Fibroblast of villous mesenchyme (primary cell): ENCODE data around the gene SULF2. TPM values are rescaled to one million over a fixed set of nuclear protein-coding genes. Genes with fewer than 3 reads are reported as not detected.

Source experiments
- DNase-seq: peaks from one replicate; pipeline ENCODE4 v3.0.0-alpha.2; 2010; ENCODE audit warnings: low read depth
- H3K4me3 ChIP-seq: 2 replicates; pipeline ENCODE4 v1.5.1; 2011; ENCODE audit warnings: low read depth, mild to moderate bottlenecking, low read length
- total RNA-seq: library from RNA; depleted of rRNA; stranded (reverse); fragments of >200 nt; gene quantifications from 2 replicates; pipeline ENCODE4 v1.2.3, GENCODE V29; 2012
- TF ChIP-seq, protein P1 (sequence below): IDR thresholded peaks from 2 replicates; pipeline ENCODE4 v1.5.1; 2012; ENCODE audit warnings: low read depth, mild to moderate bottlenecking, low read length; ENCODE audit not compliant: insufficient read depth

The SULF2 gene
- total RNA-seq, 1 donor, result 3.5 TPM

- peak; percentile 56 for DNase-seq
- TF ChIP-seq, protein P1, sequence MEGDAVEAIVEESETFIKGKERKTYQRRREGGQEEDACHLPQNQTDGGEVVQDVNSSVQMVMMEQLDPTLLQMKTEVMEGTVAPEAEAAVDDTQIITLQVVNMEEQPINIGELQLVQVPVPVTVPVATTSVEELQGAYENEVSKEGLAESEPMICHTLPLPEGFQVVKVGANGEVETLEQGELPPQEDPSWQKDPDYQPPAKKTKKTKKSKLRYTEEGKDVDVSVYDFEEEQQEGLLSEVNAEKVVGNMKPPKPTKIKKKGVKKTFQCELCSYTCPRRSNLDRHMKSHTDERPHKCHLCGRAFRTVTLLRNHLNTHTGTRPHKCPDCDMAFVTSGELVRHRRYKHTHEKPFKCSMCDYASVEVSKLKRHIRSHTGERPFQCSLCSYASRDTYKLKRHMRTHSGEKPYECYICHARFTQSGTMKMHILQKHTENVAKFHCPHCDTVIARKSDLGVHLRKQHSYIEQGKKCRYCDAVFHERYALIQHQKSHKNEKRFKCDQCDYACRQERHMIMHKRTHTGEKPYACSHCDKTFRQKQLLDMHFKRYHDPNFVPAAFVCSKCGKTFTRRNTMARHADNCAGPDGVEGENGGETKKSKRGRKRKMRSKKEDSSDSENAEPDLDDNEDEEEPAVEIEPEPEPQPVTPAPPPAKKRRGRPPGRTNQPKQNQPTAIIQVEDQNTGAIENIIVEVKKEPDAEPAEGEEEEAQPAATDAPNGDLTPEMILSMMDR, result no peak
- H3K4me3 ChIP-seq, result no peak overlapping the region
Measured at GRCh38 chr20:47701612-47702011, 83.7 kb downstream of the SULF2 start.

- no peak overlapping the region for H3K4me3 ChIP-seq
- DNase-seq, result no peak
- TF ChIP-seq, protein P1, result no peak
Measured at GRCh38 chr20:47700327-47700726, 85.0 kb downstream of the SULF2 start.

GRCh38 chr20:47699818-47700217 lies 85.5 kb downstream of the SULF2 start:
- no peak for DNase-seq

GRCh38 chr20:47698142-47698541 lies 87.1 kb downstream of the SULF2 start:
- H3K4me3 ChIP-seq, result no peak overlapping the region
- TF ChIP-seq, protein P1, result no peak
- DNase-seq, result no peak

More at GRCh38 chr20:47699818-47700217, 85.5 kb downstream of the SULF2 start:
- H3K4me3 ChIP-seq, result no peak overlapping the region
- TF ChIP-seq, protein P1, result no peak

- no peak overlapping the region for H3K4me3 ChIP-seq
- TF ChIP-seq, protein P1, result no peak
- no peak for DNase-seq
Measured at GRCh38 chr20:47696856-47697255, 88.4 kb downstream of the SULF2 start.

- H3K4me3 ChIP-seq, result no peak overlapping the region
- DNase-seq, result no peak
- TF ChIP-seq, protein P1, result no peak
Measured at GRCh38 chr20:47694021-47694818, 91.1 kb downstream of the SULF2 start.
